BE2C (cell line): ENCODE data around the gene PFAS.
"Not testable (repeated sequence)": the region's sequence is repeated elsewhere in the genome, so short reads cannot be mapped to it uniquely, and the experiment has no call there.

ENCODE experiments used
- DNase-seq: peaks from one replicate; pipeline ENCODE4 v3.0.0-alpha.2; 2020
- H3K27me3 ChIP-seq: fragments of 250-450 bp; sonication (Bioruptor Pico); 2 replicates; pipeline ENCODE4 v1.5.1; 2020; ENCODE audit warnings: mild to moderate bottlenecking
- H3K36me3 ChIP-seq: fragments of 250-450 bp; sonication (Bioruptor Pico); 2 replicates; pipeline ENCODE4 v1.5.1; 2020; ENCODE audit warnings: mild to moderate bottlenecking
- H3K4me1 ChIP-seq: fragments of 250-450 bp; sonication (Bioruptor Pico); 2 replicates; pipeline ENCODE4 v1.5.1; 2020
- H3K4me3 ChIP-seq: 2 replicates; pipeline ENCODE4 v1.5.1; 2011; ENCODE audit warnings: low read depth, low read length
- H3K9me3 ChIP-seq: fragments of 250-450 bp; sonication (Bioruptor Pico); 2 replicates; pipeline ENCODE4 v1.5.1; 2020
- TF ChIP-seq, protein P1 (sequence below): IDR thresholded peaks from 2 replicates; pipeline ENCODE4 v1.5.1; 2012; ENCODE audit warnings: mild to moderate bottlenecking, low read depth, low read length

The PFAS gene

GRCh38 chr17:8212312-8213180 is 36.5 kb upstream of the PFAS start:
- Histone ChIP-seq H3K9me3 (no peaks in the 10 kb centered on the region), H3K4me3 (no peak overlapping the region), H3K36me3 (peaks cover 5% of the 10 kb centered on the region), H3K4me1 (no peaks in the 10 kb centered on the region), H3K27me3 (no peaks in the 10 kb centered on the region)
- DNase-seq: no peak
- TF ChIP-seq, protein P1, sequence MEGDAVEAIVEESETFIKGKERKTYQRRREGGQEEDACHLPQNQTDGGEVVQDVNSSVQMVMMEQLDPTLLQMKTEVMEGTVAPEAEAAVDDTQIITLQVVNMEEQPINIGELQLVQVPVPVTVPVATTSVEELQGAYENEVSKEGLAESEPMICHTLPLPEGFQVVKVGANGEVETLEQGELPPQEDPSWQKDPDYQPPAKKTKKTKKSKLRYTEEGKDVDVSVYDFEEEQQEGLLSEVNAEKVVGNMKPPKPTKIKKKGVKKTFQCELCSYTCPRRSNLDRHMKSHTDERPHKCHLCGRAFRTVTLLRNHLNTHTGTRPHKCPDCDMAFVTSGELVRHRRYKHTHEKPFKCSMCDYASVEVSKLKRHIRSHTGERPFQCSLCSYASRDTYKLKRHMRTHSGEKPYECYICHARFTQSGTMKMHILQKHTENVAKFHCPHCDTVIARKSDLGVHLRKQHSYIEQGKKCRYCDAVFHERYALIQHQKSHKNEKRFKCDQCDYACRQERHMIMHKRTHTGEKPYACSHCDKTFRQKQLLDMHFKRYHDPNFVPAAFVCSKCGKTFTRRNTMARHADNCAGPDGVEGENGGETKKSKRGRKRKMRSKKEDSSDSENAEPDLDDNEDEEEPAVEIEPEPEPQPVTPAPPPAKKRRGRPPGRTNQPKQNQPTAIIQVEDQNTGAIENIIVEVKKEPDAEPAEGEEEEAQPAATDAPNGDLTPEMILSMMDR: no peak

GRCh38 chr17:8214000-8214399 is 35.1 kb upstream of the PFAS start:
- H3K36me3 ChIP-seq, H3K27me3 ChIP-seq, H3K9me3 ChIP-seq, H3K4me3 ChIP-seq, DNase-seq, H3K4me1 ChIP-seq: not testable (repeated sequence)

DNA sequence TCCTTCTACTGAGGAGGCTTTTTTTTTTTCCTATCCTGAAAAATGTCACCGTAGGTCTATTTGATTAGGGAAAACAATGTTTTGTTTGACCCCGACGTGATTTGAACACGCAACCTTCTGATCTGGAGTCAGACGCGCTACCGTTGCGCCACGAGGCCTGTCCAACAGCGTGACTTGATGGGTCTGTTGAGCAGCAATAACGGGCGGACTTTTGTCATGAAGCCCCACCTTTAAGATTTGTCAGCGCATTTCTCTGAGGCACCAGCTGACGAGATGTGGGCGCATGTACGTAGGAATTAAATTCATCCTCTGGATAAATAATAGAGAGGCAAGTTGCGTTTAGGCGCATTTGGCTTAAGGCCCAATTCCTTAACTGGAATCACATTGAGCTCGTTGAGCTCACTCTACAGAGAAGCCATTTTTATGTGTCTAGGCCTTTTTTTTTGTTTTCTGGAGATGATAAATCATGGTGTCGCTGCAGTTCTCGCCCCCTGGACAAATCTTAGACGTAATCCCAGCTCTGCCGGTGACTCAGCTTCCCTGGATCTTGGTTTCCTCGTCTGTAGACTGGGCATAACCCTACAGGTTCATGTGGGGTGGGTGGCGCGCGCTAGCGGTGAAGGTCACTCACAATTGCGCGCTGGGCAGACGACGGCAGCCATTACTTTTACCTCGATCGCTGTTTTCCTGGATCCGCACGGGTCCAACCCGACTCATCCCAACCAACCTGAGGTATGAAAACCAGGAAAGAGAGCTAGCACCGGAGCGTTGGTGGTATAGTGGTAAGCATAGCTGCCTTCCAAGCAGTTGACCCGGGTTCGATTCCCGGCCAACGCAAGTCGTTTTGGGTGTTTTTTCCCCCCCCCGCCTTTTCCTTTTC is 28.1 kb upstream of the PFAS start:
- TF ChIP-seq, protein P1: no peak

DNA sequence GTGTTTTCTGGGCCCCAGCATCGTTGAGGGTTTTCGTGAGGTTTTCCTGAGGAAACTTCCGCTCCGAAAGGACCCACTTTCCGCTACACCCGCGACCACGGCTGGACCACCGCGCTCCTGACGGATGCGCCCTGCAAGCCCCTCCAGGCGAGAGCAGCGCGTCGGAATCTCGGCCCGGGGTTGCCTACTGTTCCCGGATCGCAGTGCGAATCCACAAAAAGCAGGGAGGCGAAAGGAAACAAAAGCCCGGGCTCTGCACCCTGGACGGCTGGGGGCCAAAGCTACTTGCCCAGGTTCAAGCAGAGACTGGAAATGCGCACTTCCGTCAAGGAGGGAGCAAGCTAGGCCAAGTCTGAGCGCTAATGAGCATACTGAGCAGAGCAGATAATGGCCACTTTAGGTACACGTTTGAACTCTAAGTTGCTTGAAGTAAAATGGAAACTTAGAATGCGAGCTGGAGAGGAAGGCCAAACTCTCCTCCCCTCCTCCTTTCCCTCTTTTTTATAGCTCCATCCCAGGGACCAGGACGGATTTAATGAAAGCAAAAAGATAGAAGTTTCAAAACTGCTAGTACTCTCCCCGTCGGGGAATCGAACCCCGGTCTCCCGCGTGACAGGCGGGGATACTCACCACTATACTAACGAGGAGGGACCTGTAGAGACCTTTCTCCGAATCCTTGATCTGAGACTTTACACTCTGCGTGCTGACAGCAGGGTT is 27.3 kb upstream of the PFAS start:
- Histone ChIP-seq H3K36me3 (no peaks in the 10 kb centered on the region), H3K4me3 (peak overlapping the region; percentile 80), H3K9me3 (no peaks in the 10 kb centered on the region), H3K27me3 (no peaks in the 10 kb centered on the region), H3K4me1 (no peaks in the 10 kb centered on the region)
- TF ChIP-seq, protein P1: no peak
- peak; percentile 71 for DNase-seq

More for the DNA sequence above, 28.1 kb upstream of the PFAS start:
- Histone ChIP-seq H3K4me1 (no peaks in the 10 kb centered on the region), H3K9me3 (no peaks in the 10 kb centered on the region), H3K4me3 (peak overlapping the region; percentile 80), H3K27me3 (no peaks in the 10 kb centered on the region), H3K36me3 (no peaks in the 10 kb centered on the region)
- DNase-seq: peak; percentile 68

DNA sequence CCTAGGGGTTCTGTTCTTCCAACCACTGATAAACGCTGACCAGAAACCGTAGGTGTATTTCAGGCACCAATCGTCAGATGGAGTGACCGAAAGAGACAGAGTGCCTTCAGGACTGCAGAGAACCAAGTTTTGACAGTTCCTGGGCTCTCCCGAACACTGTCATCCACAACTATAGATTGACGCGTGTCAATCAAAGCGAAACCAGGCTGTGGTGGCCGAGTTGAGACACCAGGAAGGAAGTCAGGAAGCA is 26.8 kb upstream of the PFAS start:
- no peak for DNase-seq
- no peaks in the 10 kb centered on the region for H3K4me1 ChIP-seq

More for the DNA sequence above, 26.8 kb upstream of the PFAS start:
- no peaks in the 10 kb centered on the region for H3K9me3 ChIP-seq
- peaks cover 1% of the 10 kb centered on the region; the same call in 1 of the 2 replicates for H3K36me3 ChIP-seq
- H3K27me3 ChIP-seq: no peaks in the 10 kb centered on the region
- TF ChIP-seq, protein P1: no peak
- peak overlapping the region; percentile 80 for H3K4me3 ChIP-seq
